Metanephros (tissue), 1 donor: ENCODE measurements around the gene NDFIP2. TPM values are rescaled to one million over a fixed set of nuclear protein-coding genes. Genes with fewer than 3 reads are reported as not detected.

Experiments used
- total RNA-seq: library from RNA; depleted of rRNA; stranded (reverse); fragments of >200 nt; gene quantifications from one replicate; pipeline ENCODE4 v1.2.3, GENCODE V29; 2014

Gene NDFIP2, protein sequence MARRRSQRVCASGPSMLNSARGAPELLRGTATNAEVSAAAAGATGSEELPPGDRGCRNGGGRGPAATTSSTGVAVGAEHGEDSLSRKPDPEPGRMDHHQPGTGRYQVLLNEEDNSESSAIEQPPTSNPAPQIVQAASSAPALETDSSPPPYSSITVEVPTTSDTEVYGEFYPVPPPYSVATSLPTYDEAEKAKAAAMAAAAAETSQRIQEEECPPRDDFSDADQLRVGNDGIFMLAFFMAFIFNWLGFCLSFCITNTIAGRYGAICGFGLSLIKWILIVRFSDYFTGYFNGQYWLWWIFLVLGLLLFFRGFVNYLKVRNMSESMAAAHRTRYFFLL
- total RNA-seq, result 46.5 TPM

DNA sequence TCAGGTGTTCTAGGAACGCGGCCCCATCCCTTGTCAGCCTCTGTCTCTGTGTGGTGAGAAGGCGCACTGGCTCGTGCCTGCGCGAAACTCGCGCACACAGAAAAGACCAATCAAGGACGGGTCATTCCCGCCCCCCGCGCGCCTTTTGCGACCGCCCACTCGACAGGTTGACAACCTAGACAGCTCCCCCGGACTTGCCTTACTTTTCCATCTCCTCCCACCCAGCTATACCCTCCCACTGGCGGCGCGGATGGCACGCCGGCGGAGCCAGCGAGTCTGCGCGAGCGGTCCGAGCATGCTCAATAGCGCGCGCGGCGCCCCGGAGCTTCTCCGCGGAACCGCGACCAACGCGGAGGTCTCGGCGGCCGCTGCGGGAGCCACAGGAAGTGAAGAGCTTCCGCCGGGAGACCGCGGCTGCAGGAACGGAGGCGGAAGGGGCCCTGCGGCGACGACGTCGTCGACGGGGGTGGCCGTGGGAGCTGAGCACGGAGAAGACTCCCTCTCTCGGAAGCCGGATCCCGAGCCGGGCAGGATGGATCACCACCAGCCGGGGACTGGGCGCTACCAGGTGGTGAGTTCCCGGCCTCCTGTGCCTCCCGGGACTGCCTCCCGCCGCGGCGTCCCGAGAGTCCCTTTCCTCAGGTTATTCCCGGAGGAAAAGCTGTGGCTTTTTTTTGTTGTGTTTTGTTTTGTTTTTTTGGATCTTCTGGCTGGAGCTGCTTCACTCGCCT, at the start of gene NDFIP2:
NDFIP2 (plus strand) TSS at position 202 of the 731 bp plus-strand sequence; CDS start at position 251, 49 bp downstream.

Other genes starting within 250 kb of the NDFIP2 start
- gene RBM26, start 74.9 kb upstream of the NDFIP2 start, total RNA-seq, result 43.4 TPM